ENCODE results near the gene PNPO.
"Not testable (repeated sequence)": the region's sequence is repeated elsewhere in the genome, so short reads cannot be mapped to it uniquely, and the experiment has no call there.

Gene PNPO

DNA sequence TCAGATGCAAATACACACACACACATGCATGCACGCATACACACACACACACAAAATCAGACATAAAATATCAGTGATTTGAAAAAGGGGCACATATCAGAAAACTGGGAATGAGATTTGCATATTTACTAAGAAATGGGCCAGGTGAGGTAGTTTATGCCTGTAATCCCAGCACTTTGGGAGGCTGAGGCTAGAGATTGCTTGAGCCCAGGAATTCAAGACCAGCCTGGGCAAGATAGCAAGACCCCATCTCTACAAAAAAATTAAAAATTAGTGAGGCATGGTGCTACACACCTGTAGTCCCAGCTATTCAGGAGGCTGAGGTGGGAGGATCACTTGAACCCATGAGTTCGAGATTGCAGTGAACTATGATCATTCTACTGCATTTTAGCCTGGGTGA is 22.4 kb upstream of the PNPO start:
- DNase-seq, result no peak

DNA sequence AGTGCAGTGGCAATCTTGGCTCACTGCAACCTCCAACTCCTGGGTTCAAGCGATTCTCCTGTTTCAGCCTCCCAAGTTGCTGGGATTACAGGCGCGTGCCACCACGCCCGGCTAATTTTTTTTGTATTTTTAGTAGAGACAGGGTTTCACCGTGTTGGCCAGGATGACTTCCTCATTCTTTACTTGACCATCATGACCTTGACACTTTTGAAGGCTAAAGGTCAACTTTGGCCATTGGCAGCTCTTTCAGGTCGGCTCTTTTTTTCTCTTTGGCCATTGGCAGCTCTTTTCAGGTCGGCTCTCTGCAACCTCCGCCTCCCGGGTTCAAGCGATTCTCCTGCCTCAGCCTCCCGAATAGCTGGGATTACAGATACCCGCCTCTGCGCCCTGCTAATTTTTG is 21.5 kb upstream of the PNPO start:
- not testable (repeated sequence) for DNase-seq

DNA sequence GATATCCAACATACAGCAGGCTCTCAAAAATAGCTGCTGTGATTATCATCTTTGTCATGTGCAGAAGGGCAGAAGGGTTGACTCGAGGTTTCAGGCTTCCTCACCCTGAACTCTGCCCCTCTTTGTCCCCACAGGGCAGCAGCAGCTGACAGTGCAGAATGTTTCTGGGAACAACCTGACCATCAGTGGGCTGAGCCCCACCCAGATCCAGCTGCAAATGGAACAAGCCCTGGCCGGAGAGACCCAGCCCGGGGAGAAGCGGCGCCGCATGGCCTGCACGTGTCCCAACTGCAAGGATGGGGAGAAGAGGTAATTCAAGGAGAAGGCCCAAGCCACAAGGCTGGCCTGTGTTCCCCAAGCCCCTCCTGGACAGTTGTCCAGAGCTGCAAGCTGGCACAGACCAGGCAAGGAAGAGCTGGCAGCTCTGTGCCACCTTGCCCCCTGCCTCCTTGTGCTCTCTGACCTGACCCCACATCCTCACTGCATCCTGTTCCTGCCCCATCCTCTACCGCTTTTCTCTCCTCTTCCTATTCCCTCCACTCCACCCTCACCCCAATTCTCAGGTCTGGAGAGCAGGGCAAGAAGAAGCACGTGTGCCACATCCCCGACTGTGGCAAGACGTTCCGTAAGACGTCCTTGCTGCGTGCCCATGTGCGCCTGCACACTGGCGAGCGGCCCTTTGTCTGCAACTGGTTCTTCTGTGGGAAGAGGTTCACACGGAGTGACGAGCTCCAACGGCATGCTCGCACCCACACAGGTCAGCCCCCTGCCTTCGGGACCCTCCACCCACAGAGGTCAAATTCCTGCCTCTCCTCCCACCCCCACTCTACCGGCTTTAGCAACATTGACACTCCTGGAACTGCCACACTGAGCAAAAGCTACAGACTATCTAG is 16.3 kb upstream of the PNPO start:
- no peak for DNase-seq

DNA sequence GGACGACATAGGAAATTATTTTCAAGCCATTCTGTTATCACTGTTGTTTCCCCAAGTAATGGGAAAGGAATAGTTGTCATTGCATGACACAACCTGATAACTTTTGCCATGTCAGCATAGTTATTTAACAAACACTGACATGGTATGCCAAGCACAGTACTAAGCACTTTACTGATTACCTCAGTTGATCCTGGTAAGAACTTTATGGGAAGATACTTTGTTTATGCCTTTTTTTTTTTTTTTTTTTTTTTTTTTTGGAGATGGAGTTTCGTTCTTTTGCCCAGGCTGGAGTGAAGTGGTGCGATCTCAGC is 15.7 kb upstream of the PNPO start:
- DNase-seq, result no peak

DNA sequence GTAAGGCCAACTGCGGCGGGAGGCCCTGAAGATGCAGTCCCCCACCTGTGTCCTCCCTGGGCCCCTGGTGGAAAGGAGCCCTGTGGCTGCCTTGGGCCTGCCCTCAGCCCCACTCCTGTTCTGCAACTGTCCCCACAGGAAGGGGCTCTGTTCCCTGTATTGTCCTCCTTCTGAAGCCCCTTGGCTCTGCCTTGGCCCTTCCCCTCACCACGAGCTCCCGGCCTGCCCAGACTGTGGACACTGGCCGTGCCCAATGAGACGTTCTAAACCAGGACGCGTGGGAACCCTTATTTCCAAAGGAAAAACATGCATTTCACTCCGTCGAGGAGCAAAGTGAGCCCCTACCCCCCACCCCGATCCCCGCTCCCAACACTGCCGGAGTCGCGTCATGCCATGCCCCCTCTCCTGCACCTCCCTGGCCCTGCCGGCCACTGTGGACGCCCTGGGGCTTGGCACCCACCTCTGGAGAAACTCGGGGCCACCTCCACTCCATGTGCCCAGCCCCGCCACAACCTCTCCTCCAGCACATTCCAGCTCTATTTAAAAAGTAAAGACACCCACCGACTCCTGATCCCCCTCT is 13.5 kb upstream of the PNPO start:
- no peak for DNase-seq

DNA sequence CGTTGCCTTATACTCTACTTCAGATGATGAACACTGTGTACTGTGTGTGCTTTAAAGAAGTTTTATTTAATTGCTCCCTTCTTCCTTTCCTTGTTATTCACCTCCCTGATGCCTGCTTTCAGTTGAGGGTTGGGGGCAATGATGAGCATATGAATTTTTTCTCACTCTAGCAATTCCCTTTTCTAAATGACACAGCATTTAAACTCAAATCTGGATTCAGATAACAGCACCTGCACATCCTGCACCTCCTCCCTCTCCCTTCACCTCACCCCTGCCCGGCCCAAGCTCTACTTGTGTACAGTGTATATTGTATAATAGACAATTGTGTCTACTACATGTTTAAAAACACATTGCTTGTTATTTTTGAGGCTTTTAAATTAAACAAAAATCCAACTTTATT is 13.0 kb upstream of the PNPO start:
- DNase-seq, result no peak

DNA sequence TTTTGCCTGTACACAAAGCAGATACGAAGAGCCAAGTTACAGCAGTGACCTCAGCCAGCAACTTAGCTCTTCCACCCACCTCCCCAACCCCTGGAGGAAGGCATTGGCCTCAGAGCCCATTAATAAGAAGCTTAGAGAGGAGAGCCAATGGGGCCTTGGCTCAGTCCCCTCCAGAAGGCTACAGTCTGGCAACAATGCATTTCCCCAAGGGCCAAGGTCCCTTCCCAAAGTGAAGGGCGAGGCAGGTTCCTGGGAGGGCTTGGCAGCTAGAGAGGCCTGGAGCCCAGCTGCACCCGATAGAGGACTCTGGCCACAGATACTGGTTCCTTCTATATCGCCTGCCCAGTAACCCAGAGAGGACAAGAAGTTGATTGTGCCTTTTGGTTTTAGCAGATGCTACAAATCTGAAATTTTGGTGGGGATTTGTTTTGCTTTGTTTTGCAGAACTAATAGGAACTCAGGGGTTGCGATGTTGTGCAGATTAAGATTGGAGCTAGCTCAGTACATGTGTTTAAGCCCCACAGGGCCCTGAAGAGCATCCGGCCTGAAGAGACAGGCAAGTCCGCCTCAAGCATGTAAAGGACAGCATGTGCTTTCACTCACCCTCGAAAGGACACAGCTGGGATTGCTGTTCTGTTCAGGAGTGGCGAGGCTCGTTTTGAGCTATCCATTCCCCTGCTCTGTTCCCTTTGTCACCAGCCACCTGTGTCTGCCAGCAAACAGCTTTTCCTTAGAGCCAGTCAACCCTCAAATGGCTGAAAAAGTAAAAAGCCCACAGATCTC is 12.0 kb upstream of the PNPO start:
- no peak for DNase-seq

DNA sequence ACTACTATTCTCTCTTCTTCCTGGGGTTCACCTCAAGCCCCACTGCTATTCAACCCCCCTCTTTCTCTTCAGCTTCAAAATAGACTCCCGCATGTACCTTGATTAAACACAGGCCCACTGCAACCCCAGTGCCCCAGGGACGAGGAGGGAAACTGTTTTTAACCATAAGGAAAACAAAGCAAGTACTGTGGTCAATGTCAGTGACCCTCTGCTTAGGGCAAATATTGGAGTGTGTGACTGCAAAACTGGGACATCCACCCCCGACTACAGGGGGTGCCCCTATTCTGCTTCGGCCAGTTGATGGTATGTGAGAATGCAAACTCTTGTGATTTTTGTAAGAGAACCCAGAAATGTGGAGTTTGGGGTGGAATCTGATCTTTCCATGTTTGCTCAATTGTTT is 9.5 kb upstream of the PNPO start:
- no peak for DNase-seq

DNA sequence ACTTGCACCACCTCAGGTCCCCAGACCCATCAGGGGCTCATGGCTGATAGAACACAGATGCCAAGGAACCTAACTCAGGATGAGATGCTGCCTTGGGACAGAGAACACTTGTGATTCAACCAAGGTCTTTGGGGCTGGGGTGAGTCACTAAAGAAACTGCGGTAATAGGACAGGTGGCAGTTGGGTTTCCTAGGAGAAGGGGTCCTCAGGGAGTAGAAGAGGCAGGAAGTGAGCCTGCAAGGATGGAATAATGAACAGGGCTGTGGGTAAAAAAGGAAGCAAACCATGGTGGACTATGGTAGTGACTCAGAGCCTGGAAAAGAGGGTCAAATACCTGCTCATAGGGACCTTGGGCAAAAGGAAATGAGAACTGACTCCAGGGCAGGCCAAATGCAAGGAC is 6.5 kb upstream of the PNPO start:
- DNase-seq, result no peak

DNA sequence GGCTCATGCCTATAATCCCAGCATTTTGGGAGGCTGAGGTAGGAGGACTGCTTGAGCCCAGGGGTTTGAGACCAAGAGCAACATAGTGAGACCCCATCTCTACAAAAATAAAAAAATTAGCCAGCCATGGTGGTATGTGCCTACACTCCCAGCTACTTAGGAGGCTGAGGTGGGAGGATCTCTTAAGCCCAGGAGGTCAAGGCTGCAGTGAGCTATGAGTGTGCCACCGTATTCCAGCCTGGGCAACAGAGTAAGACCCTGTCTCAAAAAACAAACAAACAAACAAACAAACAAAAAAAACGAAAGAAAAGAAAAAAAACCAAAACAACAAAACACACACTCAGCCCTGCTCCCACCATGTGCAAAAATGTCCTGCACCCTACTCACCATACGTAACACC is 5.9 kb upstream of the PNPO start:
- DNase-seq, result not testable (repeated sequence)

DNA sequence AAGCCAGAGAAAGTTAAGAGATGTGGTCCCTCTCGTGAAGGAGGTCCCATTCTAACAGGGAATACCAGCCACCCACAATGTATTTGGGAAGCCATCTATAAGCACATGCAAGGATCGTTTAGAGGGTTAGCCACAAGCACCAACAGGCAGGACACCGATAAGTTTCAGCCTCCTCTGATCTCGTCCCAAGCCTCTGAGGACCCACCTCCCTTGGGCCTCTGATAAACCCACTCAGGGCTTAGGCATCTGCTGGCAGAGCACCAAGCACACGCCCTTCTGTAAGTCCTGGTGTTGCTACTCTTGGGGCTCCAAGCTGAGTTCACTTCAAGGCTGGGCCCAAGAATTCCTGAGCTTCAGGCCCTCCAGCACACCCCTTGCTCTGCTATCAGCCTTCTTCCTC is 5.4 kb upstream of the PNPO start:
- DNase-seq, result no peak

DNA sequence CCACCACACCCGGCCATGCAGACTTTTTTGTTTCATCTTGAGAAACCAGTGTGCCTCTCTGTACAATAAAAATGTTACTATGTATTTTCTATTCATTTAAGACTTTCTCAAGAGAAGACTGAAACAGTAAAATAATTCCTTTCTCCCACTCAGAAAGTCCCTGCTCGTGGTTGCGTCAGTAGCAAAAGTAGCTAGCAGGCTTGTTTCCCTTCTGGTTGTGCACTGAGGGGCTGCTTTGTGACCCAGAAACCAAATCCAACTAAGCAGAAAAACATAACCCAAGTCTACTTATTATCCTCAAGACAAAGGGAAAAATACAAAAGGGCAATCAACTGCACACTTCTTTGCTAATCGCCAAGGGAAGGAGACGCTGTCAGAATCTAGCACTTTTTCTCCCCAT is 3.4 kb upstream of the PNPO start:
- no peak for DNase-seq

DNA sequence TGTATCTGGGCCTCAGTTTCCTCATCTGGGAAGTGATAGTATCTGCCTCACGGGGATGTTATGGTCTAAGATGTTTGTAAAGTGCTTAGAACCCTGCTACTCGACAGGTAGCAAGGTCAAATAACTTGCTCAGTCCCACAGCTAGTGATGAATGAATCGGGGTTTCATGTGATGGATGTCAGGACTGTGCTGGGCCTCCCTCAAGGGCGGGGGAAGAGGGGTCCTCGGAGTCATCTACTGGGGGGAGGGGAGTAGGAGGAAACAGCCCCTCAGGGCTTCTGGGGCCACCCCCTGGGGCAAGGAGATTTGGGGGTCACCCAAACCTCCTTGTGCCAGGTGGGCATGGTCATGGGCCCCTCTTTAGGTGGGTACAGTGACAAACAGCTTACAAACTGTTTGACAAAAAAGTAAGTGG is 732 bp downstream of the PNPO start:
- no peak for DNase-seq

DNA sequence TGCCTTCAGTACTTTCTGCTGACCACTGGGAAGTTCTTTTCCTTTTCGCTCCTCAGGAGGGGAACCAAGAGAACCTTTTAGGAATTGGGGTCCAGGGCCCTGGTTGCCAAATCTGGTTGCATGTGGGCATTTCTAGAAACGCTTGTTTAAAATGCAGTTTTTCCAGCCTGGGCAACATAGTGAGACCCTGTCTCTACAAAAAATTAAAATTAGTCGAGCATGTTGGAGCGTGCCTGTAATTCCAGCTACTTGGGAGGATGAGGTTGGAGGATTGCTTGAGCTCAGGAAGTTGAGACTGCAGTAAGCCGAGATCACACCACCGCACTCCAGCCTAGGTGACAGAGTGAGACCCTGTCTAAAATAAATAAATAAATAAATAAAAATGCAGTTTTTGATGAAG is 1.2 kb downstream of the PNPO start:
- no peak for DNase-seq

DNA sequence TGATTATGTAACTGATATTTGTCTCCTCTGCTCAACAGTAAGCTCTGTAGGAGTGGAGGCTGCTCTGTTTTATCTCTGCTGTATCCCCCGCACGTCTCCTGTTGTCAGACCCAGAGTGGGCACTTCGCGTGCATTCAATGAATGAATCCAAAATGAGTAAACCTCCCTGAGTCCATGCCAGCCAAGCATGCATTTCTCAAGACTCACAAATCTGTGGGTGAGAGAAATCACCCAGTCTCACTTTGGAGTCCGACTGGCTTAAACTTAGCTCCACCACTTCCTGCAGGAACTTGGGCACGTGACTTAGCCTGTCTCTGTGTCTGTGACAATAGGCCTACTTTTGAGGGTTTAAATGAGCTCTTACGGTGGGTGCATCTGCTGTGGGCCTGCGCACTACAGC is 3.7 kb downstream of the PNPO start:
- peak; percentile 11 to 15 for DNase-seq

DNA sequence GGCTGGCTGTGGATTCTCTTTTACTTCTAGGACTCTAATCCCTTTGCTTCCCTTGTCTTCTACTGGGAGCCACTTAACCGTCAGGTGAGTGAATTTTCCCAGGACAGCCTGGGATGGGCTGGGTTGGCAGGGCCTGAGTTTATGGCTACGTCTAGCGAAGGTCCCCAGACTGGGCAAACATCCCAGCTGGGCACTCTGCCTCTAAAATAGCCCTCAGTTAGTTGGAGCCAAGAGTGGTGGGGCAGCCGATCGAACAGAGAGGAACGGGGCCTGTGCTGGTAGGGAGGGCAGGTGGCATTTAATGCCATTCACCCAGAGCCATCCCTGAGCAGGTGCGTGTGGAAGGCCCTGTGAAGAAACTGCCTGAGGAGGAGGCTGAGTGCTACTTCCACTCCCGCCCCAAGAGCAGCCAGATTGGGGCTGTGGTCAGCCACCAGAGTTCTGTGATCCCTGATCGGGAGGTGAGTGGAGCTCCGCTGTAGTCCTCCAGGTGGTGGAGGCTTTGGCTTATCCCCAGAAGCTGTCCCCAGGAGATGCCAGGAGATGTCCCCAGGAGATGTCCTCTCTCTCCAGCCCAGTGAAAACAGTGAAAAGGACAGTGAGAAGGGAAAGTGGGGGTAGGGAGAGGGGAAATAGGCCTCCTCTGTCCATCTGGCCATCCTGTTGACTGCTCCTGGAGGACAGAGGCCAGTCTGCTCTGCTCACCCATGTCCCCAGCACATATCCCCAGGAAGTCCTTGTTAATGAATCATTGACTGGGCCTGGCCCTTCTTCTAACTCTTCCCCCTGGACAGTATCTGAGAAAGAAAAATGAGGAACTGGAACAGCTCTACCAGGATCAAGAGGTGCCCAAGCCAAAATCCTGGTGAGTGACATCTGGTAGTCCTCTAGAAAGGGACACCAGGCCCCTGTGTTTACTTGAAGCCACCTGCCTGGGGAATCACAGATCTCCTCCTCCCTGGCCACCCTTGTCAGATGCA is 4.4 kb downstream of the PNPO start:
- no peak for DNase-seq

DNA sequence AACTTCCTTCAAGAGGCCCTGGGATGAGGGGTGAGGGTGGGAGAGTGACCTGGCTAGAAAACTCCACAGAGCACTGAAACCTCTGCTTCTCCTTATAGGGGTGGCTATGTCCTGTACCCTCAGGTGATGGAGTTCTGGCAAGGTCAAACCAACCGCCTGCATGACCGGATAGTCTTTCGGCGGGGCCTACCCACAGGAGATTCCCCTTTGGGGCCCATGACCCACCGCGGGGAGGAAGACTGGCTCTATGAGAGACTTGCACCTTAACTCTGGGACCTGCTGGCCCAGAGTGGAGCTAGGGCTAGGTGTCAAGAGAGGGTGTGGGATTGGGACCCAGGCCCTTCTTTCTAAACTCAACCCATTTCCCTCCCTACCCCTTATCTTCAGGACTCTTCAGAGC is 5.1 kb downstream of the PNPO start:
- no peak for DNase-seq

DNA sequence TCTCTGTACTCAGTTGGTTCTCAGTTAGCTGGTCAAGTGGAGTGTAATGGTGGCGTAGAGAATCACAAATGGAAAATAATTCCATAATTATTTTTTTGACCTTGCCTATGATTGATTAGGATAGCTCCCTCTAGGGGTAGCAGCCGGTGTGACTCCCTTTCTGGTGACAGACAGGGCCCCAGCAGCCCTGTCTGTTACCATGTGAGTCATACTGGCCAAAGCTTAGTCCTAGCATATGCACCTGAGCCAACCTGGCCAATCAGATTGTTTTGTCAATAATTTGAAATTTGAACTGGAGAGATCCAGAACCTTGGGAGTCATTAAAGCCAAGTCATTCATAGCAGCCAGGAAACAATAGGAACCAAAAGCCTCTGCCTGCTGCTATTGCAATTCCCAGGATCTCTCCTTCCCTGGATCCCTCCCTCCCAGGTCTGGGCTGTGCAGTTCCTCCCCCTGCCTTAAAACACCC is 5.6 kb downstream of the PNPO start:
- DNase-seq, result peak; percentile 73 to 78

DNA sequence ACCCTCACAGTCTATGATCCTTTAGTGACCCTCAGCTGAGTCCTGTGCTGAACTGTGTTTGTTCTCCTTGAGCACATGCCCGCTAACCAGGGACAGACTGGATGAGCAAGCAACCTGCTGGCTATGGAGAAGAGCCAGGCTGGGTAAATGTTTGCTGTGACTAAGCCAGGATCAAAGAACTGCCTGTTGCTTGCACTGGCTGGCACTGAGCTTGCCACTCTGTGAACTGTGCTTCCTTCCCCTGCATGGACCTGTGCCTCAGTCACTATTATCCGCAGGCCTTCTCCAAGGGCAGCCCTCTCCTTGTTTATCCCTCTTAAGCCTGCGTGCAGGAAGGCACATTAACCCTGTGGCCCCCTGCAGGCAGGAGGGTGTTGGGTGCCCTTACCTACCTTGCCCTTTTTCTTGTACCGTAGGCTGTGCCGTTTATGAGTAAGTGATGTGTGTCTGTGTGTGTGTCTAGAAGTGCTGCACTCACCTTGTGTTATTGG is 7.4 kb downstream of the PNPO start:
- DNase-seq, result no peak

DNA sequence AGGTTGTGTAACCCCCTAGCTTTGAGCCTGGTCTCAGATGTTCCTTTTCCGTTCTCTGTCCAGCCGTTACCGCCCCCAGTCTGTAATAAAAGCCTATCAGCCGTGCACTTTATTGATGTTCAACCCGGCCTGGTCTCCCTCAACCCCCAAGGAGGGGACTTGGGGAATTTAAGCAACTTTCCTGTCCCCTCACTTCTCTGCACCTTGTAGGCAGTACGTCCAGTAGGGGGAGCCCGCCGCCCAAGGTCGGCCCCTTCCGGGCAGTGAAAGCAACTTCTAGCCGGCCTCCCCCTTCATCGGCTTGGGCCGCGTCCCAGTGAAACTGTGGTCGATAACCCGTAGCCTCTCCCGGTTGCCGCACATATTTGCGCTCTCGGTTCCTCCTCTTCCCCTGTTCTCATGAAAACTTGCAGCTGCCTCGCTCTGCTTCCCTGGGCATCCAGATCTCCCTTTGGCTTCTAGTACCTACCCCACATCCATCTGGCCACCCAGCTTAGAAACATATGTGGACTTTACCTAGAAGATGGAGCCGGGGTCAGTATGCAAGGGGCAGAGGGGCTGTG is 7.9 kb downstream of the PNPO start:
- peak; percentile 76 to 80 for DNase-seq

DNA sequence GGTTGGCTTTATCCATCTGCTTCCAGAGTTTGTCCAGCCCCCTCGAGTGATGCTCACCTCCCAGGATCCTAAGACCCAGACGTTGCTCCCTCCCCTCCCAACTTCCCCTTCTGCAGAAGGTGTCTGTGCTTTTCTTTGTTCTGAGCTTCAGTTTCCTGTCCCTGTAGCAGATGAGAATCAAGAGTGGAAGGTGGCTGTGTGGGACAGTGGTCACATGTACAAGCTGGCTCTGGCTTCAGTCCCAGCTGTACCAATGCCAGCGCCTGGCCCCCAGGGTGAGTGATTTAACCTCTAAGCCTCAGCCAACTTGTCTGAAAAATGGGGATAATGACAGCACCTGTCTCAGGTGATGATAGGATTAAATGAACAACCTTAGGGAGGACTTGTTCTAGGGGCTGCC is 8.6 kb downstream of the PNPO start:
- no peak for DNase-seq

DNA sequence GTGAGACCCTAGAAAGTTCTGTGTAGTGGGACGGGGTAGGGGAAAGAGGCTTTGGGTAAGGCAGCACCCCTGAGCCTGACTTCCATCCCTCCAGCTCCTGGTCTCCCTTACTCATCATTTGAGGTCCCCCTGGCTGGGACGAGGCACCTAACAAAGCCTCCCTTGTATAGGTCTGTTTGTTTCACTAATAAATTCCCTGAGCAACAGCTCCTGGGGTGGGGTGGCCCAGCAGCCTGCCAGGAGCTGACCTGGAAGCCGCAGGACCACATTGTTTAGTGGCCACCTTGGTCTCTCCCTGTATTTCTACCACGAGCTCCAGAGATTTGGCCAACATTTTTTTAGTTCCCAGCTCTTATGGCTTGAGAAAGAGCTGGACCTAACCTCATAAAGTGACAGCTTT is 9.1 kb downstream of the PNPO start:
- no peak for DNase-seq
